ENCODE results near the gene RCN1.

GRCh38 chr11:32087597-32087996, 3.3 kb upstream of the RCN1 start:
- no peak for TF ChIP-seq CTCF (IDR thresholded peaks at IDR 0.05)
- no peak for TF ChIP-seq POLR2AphosphoS5 (IDR thresholded peaks at IDR 0.05; ENCODE audit: insufficient read depth in 1 of 2, low read depth in 1 of 2)
- TF ChIP-seq POLR2A (IDR thresholded peaks at IDR 0.05), result no peak
